Kidney epithelial cell (primary cell): ENCODE results near the gene PRKG1. TPM values are rescaled to one million over a fixed set of nuclear protein-coding genes. Genes with fewer than 3 reads are reported as not detected.
A peak's percentile ranks its signal among the peaks of the same experiment; 100 is the strongest.
"Not testable (repeated sequence)": the region's sequence is repeated elsewhere in the genome, so short reads cannot be mapped to it uniquely, and the experiment has no call there.

ENCODE experiments used
- DNase-seq: peaks from one replicate; pipeline ENCODE4 v3.0.0-alpha.2; 2010; ENCODE audit warnings: low read depth
- H3K27me3 ChIP-seq: 2 replicates; pipeline ENCODE4 v1.6.0; 2011; ENCODE audit warnings: low read length; ENCODE audit not compliant: control insufficient read depth, insufficient read depth
- H3K36me3 ChIP-seq: 2 replicates; pipeline ENCODE4 v1.5.1; 2011; ENCODE audit warnings: low read length; ENCODE audit not compliant: control insufficient read depth, insufficient read depth
- H3K4me3 ChIP-seq: 2 replicates; pipeline ENCODE4 v1.5.1; 2011; ENCODE audit warnings: low read depth, mild to moderate bottlenecking, control low read depth, low read length
- CTCF ChIP-seq: IDR thresholded peaks from 2 replicates; pipeline ENCODE4 v1.5.1; 2011; ENCODE audit warnings: mild to moderate bottlenecking, moderate library complexity, low read length, control low read depth, inconsistent platforms; ENCODE audit not compliant: insufficient read depth, poor library complexity, severe bottlenecking
- total RNA-seq: library from RNA; depleted of rRNA; stranded (reverse); fragments of >200 nt; gene quantifications from 2 replicates; pipeline ENCODE4 v1.2.3, GENCODE V29; 2015

PRKG1 gene
- total RNA-seq, 1 donor from 2014 or later: 1.3 TPM

- Histone ChIP-seq H3K36me3 (no peaks in the 10 kb centered on the region), H3K27me3 (no peaks in the 10 kb centered on the region), H3K4me3 (no peak overlapping the region)
- DNase-seq: no peak
- no peak for TF ChIP-seq CTCF
Observed at GRCh38 chr10:51266496-51266895, 192.2 kb downstream of the PRKG1 start.

- H3K36me3 ChIP-seq, H3K4me3 ChIP-seq, H3K27me3 ChIP-seq, DNase-seq: not testable (repeated sequence)
Observed at GRCh38 chr10:51267980-51268570, 193.8 kb downstream of the PRKG1 start.

GRCh38 chr10:51269821-51270220, 195.5 kb downstream of the PRKG1 start:
- no peak for TF ChIP-seq CTCF
- Histone ChIP-seq H3K36me3 (no peaks in the 10 kb centered on the region), H3K27me3 (no peaks in the 10 kb centered on the region), H3K4me3 (no peak overlapping the region)
- peak; percentile 23 for DNase-seq

GRCh38 chr10:51270936-51271530, 196.7 kb downstream of the PRKG1 start:
- no peak for DNase-seq

GRCh38 chr10:51272099-51272498, 197.8 kb downstream of the PRKG1 start:
- H3K36me3 ChIP-seq, DNase-seq, H3K27me3 ChIP-seq, H3K4me3 ChIP-seq: not testable (repeated sequence)

More at GRCh38 chr10:51270936-51271530, 196.7 kb downstream of the PRKG1 start:
- TF ChIP-seq CTCF: no peak
- Histone ChIP-seq H3K36me3 (no peaks in the 10 kb centered on the region), H3K4me3 (no peak overlapping the region), H3K27me3 (no peaks in the 10 kb centered on the region)

- Histone ChIP-seq H3K36me3 (no peaks in the 10 kb centered on the region), H3K27me3 (no peaks in the 10 kb centered on the region), H3K4me3 (no peak overlapping the region)
- TF ChIP-seq CTCF: no peak
- DNase-seq: no peak
Observed at GRCh38 chr10:51272555-51272954, 198.3 kb downstream of the PRKG1 start.

GRCh38 chr10:51273574-51273973, 199.3 kb downstream of the PRKG1 start:
- Histone ChIP-seq H3K27me3 (no peaks in the 10 kb centered on the region), H3K4me3 (no peak overlapping the region), H3K36me3 (no peaks in the 10 kb centered on the region)
- DNase-seq: no peak
- TF ChIP-seq CTCF: no peak

- H3K36me3 ChIP-seq, H3K27me3 ChIP-seq, DNase-seq, H3K4me3 ChIP-seq: not testable (repeated sequence)
Observed at GRCh38 chr10:51276097-51276496, 201.8 kb downstream of the PRKG1 start.

- H3K27me3 ChIP-seq, H3K4me3 ChIP-seq, H3K36me3 ChIP-seq, DNase-seq: not testable (repeated sequence)
Observed at GRCh38 chr10:51281387-51281786, 207.1 kb downstream of the PRKG1 start.
